ENCODE results near the gene GYPC. TPM values are rescaled to one million over a fixed set of nuclear protein-coding genes. Genes with fewer than 3 reads are reported as not detected.
"Not testable (repeated sequence)": the region's sequence is repeated elsewhere in the genome, so short reads cannot be mapped to it uniquely, and the experiment has no call there.

The GYPC gene
- total RNA-seq, 1 experiment from 2014 or later, result 444 TPM

DNA sequence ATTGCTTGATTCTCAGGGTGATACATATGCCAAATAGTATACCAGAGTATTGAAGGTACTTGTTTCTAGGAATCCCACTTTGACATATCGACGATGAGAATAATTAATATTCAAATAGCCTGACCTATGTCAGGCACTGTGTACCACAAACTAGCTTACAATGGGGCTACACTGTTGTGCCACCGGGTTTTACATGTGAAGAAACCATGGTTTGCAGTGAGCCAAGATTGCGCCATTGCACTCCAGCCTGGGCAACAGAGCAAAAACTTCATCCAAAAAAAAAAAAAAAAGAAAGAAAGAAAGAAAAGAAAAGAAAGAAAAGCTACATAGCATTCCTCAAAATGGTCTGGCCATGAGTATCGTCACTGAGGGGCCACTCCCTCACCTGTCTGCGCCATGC lies 25.5 kb downstream of the GYPC start:
- DNase-seq (ENCODE audit: low read depth, low spot score), result no peak
- in situ Hi-C loops (cut with HindIII; ENCODE audit: low pct_unique_long_range_greater_than_20kb, low sequenced_read_pairs), result no loop called here

DNA sequence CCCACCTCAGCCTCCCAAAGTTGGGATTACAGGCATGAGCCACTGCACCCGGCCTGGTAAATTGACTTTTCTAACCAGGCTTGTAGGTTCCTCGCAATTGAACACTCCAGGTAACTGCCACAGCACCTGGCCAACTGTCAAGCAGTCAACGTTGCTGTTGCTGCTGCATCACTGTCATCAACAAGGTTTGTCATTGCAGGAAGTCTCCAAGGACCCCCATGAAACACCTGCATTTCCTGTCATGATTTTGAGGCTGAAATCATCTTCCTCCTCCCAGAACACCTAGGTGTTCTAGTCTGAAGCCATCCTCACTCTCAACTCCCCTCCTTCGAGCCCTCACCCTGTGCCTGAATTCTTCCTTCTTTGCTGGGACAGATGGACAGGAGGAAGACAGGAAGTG lies 29.7 kb downstream of the GYPC start:
- DNase-seq (ENCODE audit: low read depth, low spot score), result no peak
- in situ Hi-C loops (cut with HindIII; ENCODE audit: low pct_unique_long_range_greater_than_20kb, low sequenced_read_pairs), result no loop called here

DNA sequence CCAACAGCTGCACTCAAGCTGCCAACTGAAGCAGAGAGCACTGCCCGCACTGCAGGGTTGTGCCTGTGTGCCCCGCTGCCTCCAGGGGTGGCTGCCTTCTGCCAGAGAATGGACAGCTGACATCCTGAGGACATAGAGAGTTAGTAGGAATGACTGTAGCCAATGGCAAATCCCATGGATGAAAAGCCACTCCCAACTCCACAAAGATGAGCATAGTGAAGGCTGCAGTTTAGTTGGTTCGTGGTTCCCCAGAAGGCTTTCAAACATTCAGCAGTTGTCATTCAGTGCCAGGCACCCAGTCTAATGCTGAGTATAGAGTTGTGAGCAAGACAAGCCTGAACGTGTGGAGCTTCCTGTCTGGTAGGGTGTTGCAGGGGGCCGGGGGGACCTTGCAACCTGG lies 30.3 kb downstream of the GYPC start:
- DNase-seq (ENCODE audit: low read depth, low spot score), result no peak
- in situ Hi-C loops (cut with HindIII; ENCODE audit: low pct_unique_long_range_greater_than_20kb, low sequenced_read_pairs), result no loop called here

DNA sequence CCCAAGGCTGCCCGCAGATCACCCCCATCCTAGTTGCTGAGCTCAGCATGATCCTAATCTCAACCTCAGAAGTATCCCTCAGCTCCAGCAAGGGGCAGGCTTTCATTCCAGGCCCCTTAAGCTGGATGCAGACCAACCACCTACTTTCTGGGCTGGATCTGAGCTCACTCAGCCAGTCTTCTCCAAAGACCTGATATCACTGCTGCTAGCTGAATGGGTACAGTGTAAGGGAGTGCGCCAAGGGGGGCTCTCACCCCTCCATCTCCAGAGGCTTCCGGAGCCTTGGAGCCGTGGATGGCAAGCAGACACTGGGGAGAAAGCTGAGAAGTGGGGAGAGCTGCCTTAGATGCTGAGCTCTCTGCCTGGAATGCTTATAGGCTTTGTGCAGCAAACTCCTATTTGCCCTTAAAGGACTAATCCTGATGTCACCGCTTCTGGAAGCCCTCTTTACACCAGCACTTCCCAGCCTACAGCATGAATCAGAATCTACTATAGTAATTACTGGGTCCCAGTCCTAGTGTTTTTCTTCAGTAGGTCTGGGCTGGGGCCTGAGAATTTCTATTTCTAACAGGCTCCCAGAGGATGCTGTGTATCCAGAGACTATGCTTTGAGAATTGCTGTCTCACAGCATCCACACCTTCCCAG lies 31.0 kb downstream of the GYPC start:
- no peak for DNase-seq (ENCODE audit: low read depth, low spot score)
- in situ Hi-C loops (cut with HindIII; ENCODE audit: low pct_unique_long_range_greater_than_20kb, low sequenced_read_pairs), result no loop called here

- in situ Hi-C loops (cut with HindIII; ENCODE audit: low pct_unique_long_range_greater_than_20kb, low sequenced_read_pairs), result no loop called here
- no peak for DNase-seq (ENCODE audit: low read depth, low spot score)
Measured at GRCh38 chr2:126687503-126687902, 31.5 kb downstream of the GYPC start.

- in situ Hi-C loops (cut with HindIII; ENCODE audit: low pct_unique_long_range_greater_than_20kb, low sequenced_read_pairs); DNase-seq (ENCODE audit: low read depth, low spot score): not testable (repeated sequence)
Measured at GRCh38 chr2:126688594-126688993, 32.6 kb downstream of the GYPC start.

DNA sequence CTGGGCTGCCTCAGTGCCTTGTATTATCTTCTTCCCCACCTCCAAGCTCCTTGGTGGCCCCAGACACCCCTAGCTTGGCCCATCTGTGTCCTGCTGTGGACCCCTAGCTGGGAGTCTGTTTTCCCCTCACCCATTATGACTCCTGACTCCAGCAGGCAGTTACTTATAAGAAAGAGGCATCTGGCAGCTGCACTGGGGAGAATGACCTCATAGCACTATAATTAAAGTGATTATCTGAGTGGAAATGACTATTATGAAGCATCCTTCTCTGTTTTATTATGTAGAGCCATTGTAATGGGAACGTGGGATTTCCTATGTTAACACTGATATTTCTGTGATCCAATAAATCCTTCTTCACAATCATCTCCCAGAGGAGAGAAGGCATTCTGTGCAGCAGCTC lies 36.3 kb downstream of the GYPC start:
- in situ Hi-C loops (cut with HindIII; ENCODE audit: low pct_unique_long_range_greater_than_20kb, low sequenced_read_pairs); DNase-seq (ENCODE audit: low read depth, low spot score): not testable (repeated sequence)

DNA sequence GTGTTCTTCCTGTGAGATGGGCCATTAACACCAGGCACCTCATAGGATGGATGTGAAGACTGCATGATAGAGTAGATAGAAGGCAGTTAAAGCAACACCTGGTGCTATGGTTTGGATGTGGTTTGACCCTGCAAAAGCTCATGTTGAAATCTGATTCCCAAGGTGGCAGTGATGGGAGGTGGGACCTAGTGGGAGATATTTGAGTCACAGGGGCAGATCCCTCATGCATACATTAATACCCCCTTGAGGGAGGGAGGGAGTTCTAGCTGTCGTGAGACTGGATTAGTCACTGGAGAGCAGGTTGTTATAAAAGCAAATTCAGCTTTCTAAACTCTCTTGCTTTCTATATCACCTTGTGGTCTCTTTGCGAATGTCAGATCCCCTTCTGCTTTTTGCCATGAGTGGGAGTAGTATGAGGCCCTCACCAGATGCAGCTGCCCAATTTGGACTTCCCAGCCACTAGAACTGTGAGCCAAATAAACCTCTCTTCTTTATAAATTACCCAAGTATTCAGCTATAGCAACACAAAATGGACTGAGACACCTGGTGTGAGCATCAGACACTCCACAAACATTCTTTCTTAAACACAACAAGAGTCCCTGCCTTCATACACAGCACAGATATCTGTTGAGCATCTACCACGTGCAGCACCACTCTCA lies 37.1 kb downstream of the GYPC start:
- in situ Hi-C loops (cut with HindIII; ENCODE audit: low pct_unique_long_range_greater_than_20kb, low sequenced_read_pairs); DNase-seq (ENCODE audit: low read depth, low spot score): not testable (repeated sequence)

GRCh38 chr2:126696644-126697520 lies 40.9 kb downstream of the GYPC start:
- DNase-seq (ENCODE audit: low read depth, low spot score), result no peak
- in situ Hi-C loops (cut with HindIII; ENCODE audit: low pct_unique_long_range_greater_than_20kb, low sequenced_read_pairs), result no loop called here

DNA sequence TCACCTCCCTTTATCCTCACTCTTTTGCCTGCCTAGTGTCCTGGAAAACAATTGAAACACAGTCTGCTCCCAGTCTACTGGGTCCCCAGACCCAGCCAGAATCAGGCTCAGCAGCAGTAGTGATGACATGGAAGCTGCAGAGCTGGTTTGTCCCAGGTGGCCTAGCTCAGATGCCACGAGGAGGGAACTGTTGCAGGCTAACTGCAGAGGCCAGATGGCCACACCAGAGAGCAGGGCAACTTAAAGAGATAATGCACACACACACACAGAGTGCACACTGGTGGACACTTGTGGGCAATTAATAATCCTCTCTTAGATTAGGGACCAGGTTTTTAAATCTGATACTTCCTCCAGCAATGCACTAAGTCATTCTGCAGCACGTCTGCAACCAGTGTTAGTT lies 42.4 kb downstream of the GYPC start:
- DNase-seq (ENCODE audit: low read depth, low spot score), result no peak

DNA sequence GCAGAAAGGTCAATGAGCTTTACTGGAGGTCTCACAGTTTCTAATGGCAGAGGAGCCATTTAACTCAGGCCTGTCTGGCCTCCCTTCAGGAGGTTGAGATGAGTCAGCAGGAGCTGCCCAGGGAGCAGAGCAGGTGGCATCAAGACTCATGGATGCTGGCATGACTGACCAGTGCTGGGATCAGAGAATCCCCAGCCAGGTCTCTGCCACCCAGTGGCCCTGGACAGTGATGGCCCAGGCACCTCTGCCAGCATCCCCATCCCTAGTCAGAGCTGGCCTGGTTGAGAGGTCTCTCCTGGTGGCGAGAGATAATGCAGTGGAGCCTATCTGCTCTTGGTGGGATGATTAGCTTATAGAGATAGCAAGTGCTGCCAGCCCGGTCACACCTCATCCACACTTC lies 43.1 kb downstream of the GYPC start:
- in situ Hi-C loops (cut with HindIII; ENCODE audit: low pct_unique_long_range_greater_than_20kb, low sequenced_read_pairs), result no loop called here
- DNase-seq (ENCODE audit: low read depth, low spot score), result no peak

More for the DNA sequence above, 42.4 kb downstream of the GYPC start:
- in situ Hi-C loops (cut with HindIII; ENCODE audit: low pct_unique_long_range_greater_than_20kb, low sequenced_read_pairs), result no loop called here

GRCh38 chr2:126699716-126700581 lies 44.0 kb downstream of the GYPC start:
- DNase-seq (ENCODE audit: low read depth, low spot score), result no peak
- in situ Hi-C loops (cut with HindIII; ENCODE audit: low pct_unique_long_range_greater_than_20kb, low sequenced_read_pairs), result no loop called here

DNA sequence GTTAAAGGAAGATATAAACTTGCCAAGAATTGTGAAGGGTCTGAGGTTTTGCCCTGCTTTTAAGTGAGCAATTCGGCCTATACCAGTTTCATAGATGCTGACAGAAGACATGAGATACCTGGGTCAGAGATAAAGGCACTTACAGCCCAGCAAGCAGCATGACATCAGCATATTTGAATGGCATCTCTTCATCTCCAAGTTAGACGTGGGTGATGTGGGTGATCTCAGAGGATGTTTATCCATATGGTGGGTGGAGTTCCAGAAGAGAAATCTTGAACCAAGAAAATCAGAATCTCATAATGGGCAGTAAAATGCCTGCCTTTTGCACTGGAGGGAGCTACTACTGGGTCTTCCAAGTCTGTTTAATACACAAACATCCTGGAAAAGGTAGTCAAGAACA lies 44.7 kb downstream of the GYPC start:
- DNase-seq (ENCODE audit: low read depth, low spot score), result no peak
- in situ Hi-C loops (cut with HindIII; ENCODE audit: low pct_unique_long_range_greater_than_20kb, low sequenced_read_pairs), result no loop called here

DNA sequence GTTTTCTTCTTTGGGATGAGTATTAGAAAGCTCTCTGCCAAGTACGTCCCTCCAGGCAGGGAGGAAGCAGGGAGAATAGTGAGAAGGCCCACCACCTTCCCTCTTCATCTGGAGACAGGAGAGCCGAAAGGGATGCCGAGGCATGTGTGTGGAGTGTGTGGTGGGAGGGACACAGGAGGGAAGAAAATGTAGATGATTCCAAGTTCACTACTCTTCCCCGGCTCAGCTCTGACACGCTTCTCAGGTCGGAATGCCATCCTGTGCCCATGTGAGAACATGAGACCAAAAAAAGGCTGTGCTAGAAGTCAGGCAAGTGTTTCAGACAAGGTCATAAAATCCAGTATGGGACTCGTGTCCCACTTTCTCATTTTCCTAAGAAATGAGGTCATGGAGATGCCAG lies 47.4 kb downstream of the GYPC start:
- in situ Hi-C loops (cut with HindIII; ENCODE audit: low pct_unique_long_range_greater_than_20kb, low sequenced_read_pairs), result no loop called here
- no peak for DNase-seq (ENCODE audit: low read depth, low spot score)

- DNase-seq (ENCODE audit: low read depth, low spot score), result no peak
- in situ Hi-C loops (cut with HindIII; ENCODE audit: low pct_unique_long_range_greater_than_20kb, low sequenced_read_pairs), result no loop called here
Measured at GRCh38 chr2:126704434-126705160, 48.6 kb downstream of the GYPC start.

DNA sequence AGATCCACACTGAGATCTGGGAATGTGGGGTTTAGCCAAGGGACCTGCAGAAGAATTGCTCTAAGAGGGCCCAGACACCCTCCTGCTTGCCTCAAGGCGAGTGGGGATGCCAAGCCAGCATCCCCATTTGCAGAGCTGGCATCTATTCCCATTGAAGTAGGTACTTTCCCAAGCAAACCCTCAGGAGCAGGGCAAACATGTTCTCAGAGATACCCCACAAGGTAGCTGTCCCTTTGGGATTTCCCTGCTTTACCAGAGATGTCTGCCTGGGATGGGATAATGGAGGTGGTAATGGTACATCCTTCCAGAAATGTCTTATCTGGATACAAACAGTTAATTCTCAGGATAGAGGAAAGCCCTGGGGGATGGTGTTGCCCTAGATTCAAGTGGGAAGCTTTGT lies 51.2 kb downstream of the GYPC start:
- no peak for DNase-seq (ENCODE audit: low read depth, low spot score)
- in situ Hi-C loops (cut with HindIII; ENCODE audit: low pct_unique_long_range_greater_than_20kb, low sequenced_read_pairs), result no loop called here

- DNase-seq (ENCODE audit: low read depth, low spot score), result no peak
- in situ Hi-C loops (cut with HindIII; ENCODE audit: low pct_unique_long_range_greater_than_20kb, low sequenced_read_pairs), result no loop called here
Measured at GRCh38 chr2:126707941-126708340, 52.0 kb downstream of the GYPC start.

Data from SK-MEL-5 (cell line).